HG02610 (cell line): ENCODE data around the gene NFRKB.

Source experiments
- ATAC-seq: cut with Tn5 transposase; IDR thresholded peaks from one replicate; pipeline ENCODE4 v1.9.1; 2021; ENCODE audit warnings: mild to moderate bottlenecking, moderate library complexity; ENCODE audit not compliant: unreplicated experiment

The NFRKB gene

DNA sequence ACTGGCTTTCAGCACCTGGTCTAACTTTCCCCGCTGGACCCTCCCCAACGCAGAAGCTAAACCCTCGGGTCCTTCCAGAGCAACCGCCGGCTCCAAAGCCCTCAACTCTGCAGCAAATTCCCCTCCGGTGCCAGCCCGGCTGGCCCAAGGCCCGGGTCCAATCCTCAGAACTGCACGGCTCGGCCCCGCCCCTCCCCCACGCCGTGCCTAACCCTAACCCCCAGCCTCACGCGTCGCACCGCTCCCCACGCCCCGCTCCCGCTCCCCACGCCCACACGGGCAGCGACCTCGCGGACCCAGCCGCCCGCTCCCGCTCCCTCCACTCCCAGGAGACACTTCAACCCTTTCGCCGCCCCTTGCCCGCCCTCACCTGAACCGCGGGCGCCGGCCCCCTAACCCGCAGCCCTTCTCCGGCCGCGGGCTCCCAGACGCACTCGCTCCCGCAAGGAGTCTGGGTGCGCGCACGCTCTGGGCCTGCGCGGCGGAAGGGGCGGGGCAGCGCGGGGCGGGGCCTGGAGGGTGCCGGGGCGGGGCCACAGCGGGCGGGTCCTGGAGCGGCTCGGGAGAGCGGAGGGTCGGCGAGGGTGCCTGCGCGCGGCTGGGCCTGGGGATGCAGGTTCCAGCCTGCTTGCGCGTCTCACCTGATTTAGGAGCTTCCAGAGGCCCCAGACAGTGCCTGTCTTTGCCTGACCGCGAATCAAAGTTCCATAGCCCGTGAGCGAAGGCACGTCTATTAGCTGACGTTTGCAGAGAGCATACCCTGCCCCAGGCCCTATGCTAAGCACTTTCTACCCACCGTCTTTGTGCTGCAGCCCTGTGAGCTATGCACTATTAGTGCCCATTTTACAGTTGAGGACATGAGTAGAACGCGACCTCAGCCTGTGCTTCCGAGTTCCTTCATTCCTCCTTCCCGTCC is at the start of gene NFRKB:
Gene NFRKB (minus strand): TSS at position 453 of the 916 bp plus-strand sequence. CDS start 2,729 bp downstream, outside the sequence.
- peak; percentile 97 for ATAC-seq

DNA sequence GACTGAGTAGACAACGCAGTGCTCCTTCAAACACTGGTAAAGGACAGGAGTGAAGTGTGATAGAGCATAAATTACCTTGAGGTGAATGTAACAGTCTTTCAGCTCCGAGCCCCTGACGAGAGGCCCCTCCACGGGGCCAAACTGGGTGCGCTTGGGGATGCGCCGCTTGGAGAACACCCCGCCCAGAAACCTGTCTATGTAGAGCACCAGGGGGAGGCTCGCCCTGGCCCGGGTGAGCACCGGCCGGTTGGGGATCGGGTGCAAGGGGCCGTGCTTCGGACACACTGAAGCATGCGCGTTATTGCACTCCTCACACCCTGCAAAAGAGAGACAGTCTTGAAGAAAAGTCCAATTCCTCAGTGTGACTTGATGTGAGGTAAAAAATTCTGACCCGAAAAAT is 49.3 kb upstream of the NFRKB start:
- ATAC-seq: no peak

DNA sequence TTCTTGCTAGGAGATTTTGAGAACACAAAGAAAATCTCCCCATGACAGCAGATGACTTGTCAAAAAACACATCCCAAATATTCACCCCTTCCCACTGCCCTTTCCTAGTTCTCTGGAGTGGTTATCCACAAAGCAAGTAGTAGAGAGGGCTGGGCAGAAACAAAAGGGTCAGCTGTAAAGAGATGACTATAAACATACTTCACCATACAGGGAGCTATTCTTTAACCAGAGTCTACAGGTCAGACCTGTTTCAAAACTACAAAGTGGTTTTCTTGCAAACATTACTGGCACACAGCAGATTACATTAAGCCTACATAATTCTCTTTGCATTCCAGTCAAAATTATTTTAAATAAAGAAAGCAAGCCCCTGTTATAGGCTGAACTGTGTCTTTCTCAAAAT is 47.7 kb upstream of the NFRKB start:
- no peak for ATAC-seq

DNA sequence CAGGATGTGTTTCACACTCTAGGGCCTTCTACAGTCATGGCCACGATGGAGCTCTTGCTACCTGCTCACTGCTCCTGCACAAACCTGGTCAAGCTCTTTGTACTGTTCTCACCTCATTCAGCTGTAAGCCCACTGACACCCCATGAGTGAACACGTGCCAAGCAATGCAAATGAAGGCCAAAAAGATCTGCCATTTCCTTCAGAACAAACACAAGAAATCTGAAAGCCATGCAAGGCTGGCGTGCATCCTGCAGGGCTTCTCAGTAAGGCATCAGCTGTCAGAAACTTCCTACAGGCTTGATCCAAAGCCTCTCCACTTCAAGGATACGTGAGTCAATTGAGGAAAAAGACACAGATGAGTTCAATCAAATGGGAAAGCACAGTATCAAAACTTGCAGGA is 44.1 kb upstream of the NFRKB start:
- no peak for ATAC-seq

DNA sequence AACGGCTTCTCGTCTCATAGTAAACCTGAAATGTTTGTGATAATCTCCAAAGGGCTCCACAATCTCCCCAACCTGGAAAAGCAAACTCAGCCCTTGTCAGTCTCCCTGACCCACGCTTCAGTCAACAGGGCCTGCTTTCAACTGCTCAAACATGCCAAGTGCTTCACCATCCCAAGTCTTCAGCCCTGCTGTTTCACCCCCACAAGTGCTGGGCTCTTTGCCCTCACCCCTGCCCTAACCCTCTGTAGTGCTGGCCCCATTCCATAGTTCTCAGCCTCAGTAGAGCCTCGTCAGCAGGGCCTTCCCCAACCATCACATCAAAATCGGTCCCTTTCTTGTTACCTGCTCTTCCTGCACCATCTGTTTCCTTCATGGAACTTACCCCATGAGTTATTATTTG is 43.4 kb upstream of the NFRKB start:
- ATAC-seq: no peak

DNA sequence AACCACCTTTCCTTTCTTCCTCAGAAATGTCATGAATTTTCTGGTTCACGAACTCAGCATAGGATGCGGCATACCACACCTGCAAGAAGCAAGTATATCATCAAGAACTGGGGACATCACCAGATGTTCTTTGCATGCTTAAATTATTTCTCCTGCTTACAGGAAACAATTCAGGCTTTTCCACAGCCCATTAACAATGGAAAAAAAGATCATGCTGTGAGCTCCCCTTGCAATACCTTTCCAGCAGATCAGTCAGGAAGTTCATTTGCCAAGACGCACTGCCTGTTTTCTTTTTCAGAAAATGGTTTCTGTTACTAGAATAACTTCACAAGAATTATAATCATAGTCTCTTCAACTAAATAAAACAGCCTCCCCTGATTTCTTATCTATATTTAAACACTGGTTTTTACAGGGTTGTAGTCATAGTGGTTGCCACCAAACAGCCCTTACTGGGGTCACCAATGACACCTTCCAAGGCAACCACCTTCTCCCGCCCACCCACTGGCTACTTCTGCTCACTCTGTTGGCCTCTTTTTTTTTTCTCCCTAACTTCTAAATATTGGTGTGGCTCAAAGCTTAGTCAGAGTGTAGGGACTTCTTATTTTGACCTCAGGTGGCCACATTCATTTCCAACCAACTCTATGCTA is 42.3 kb upstream of the NFRKB start:
- no peak for ATAC-seq

DNA sequence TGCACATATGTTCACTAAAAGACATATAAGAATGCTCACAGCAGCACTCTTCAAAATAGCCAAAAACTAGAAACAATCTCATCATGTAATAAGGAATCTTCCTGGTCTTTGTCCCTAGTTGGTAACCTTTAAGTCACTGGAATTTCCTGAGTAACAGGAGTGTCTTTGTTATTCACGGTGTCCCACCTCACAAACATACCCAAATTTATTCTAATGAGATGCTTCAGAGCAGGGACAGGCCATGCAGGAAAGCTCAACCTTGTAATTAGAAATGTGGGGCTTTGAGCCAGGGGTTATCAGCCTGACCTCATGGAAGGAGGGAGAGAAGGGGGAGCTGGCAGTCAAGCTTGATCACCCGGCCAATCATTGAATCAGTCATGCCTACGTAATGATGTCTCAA is 40.3 kb upstream of the NFRKB start:
- no peak for ATAC-seq

DNA sequence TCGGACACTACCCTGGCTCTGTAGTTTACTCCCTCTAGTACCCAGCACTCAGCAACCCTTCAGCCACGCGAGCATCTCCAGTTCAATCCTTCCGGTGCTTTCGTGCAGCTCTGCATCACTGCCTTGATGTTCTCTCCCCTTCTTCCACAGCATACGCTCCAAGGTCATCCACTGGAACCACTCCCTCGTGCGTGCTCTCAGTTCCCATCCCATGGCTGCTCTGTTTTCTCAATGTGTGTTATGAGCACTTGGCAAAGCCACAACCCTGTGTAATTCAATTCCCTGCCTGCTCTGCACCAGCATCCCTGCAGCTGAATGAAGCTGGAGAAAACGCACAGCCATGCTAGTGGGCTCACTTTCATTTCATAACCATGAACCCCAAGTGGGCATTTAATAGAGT is 38.5 kb upstream of the NFRKB start:
- no peak for ATAC-seq

DNA sequence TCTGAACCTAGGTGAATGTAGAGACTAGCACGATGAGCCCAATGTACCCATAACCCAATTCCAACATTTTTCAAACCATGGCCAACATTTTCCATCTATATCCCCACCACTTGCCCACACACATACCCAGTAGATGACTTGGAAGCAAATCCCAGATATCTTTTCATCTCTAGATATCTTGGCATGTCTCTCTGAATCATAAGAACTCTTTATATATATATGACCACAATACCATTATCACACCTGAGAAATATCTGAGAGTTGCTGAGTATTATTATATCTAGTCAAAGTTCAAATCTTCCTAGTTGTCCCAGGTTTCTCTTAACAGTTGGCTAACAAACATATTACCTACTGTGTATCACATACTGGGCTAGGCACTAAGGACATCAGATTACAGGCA is 37.9 kb upstream of the NFRKB start:
- no peak for ATAC-seq

DNA sequence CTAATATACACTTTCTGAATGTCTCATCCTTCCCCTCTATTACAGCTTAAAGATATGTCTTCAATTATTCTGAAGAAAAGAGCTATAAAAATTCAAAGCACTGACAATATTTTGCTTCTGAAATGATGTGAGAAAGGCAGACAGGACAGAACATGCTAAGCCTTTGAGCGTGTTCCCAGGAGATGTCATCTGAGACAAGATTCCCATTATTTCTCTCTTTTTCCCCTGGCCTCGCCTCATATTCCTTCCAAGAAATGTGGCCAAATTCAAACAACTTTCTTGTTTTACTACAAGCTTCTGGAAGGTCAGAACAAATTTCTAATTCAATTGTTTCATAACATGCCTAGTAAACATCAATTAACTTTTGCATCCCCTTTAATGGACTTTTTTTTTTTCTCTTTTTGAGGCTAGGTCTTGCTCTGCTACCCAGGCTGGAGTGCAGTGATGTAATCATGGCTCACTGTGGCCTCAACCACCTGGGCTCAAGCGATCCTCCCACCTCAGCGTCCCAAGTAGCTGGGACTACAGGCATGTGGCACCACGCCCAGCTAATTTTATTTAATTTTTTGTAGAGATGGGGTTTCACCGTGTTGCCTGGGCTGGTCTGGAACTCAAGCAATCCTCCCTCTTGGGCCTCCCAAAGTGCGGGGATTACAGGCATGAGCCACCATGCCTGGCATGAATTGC is 37.1 kb upstream of the NFRKB start:
- ATAC-seq: no peak

DNA sequence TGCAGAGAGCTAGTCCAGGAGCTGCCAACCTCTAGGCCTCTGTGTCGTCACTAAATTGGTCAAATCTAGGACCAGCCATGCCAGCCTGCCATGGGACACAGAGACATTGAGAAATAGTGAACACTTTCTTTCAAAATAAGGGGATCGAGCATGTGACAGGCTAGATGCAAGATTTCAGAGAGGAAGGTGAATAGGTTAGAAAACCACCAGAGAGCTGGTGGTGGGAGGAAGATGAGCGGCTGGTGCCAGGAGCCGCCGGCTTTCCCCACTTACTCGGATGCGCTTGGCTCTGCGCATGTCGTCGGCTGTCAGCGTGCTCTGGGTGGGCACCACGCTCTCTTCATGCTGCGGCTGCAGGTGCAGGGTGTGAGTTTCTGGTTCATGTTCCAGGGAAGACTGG is 35.4 kb upstream of the NFRKB start:
- ATAC-seq: no peak

DNA sequence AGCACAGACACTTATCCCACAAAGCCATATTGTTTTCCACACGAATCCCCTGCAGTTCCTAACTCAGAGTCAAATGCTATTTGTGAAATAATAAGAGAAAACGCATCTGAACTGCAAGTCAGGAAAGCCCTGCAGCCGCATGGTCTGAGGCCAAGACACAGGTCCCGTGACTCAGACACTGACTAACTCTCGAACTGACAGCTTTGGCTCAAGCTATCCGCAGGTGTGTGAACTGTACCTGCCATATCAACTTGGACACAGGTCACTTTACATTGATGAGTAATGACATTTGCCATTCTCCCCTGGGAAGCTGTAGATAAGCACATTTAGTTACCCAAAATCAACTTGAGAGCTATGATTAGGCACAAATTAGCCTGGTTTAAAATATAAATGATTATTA is 34.9 kb upstream of the NFRKB start:
- no peak for ATAC-seq

DNA sequence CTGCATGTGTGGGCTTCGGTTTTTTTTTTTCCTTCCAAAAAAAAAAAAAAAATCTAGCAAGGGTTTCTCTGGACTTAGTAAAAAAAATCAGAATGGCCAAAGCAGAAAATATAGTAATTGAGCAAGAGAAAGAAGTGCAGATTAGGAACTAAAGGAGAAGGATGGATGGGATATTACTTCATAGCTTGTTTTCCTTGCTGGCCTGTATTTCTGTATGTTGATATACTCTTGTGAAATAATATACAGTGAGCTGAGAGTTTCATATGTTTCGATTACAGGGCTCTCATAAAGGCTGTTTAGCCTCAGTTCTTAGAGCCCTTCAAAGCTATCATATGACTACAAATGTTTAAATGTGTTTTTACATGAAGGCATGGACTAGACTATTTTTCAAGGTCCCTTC is 34.3 kb upstream of the NFRKB start:
- no peak for ATAC-seq

DNA sequence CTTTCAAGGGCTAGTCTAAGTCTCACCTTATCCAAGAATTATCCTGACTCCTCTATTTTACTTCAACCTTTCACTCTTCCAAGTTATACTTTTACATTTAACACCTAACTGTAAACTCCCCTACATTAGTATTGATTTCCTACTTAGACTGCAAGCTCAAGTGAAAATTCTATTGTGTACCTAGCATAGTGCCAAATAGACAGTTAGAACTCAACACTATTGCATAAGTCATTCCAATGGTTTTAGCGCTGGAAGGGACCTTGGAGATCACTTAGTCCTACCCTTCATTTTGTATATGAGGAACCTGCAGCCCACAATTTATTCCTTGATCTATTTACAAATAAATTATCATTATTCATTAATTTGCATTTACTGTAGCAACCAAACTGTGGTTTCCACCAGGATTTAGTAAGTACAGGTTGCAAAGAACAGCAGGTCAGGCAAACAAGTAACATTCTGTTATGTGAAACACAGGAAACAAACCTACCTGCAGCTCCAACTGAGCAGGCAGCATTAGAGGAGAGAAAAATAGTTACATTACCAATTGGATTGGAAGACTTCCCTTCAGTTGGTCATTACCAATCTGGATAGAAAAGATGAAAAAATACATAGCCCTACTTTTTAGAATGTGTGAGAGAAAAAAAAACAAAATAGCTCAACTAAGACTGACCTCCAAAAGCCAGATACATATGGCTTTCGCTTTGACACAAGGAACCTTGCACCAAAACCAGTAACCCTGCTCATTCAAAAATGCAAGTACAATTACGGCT is 33.7 kb upstream of the NFRKB start:
- no peak for ATAC-seq

DNA sequence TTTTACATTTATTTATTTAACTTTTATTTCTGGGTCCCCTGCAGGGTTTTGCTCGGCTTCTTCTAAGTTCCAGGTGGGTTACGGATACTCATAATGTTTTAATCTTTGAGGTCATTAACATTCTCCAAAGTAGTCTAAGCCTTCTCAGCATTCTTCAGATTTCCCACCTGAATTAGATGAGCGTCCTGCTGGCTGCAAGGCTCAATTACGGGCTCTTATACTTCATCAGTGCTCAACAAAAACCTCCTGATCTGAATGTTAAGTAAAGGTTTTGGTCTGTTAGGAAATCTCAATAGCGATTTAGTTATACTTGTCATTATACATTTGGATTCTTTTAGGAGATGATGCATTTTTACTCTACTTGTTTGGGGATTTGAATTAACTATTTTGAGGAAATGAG is 27.3 kb upstream of the NFRKB start:
- ATAC-seq: no peak

DNA sequence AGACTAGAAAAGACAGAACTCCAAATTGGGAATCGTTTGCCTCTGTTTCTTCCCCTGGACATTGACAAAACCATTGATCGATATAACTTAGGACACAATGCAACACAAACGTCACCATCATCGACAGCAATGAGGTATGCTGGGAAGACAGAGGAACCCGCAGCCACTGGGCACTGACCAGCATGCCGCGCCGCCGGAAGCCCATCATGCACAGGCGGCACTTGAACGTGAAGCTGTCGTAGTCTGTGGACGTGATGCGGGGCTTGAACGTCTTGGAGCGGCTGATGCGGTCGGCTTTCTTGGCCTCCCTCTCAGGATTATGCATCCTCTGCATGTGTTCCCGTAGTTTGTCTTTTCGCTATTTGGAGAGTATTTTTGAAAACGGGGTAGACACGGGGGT is 23.0 kb upstream of the NFRKB start:
- ATAC-seq: no peak

DNA sequence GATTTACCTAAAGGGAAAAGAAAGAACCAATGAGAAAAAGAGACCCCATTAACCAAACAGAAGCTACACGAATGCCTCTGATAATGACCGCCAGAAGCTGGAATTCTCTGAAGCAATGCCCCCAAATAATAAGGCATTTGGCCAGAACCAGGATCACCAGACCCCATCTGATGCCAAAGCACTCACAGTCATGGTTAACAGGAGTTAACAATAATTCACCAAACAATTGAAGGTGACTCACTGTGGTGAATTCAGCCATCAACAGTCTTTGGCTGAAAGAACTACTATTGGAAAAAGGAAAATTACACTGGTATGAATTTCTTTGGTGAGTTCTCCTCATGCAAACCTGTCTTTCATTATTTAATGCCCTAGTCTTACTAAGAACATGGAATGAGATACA is 21.9 kb upstream of the NFRKB start:
- no peak for ATAC-seq

DNA sequence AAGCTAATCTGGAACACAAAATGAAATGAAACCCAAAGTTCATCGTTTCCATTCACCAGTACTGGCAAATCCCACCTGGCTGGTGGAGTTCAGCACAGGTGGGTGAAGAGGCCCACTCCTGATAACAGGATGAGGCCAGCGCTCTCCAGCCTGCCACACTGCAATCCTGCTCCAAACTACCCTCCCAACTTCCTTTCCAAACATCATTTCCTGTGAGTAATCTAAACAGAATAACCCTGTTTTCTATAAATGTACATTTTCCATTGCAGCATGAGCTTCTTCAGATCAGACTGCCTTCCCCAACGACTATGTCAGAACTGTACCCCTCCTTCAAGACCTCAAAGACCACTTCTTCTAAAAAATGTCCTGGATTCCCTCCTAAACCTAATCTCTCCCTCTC is 15.9 kb upstream of the NFRKB start:
- no peak for ATAC-seq

DNA sequence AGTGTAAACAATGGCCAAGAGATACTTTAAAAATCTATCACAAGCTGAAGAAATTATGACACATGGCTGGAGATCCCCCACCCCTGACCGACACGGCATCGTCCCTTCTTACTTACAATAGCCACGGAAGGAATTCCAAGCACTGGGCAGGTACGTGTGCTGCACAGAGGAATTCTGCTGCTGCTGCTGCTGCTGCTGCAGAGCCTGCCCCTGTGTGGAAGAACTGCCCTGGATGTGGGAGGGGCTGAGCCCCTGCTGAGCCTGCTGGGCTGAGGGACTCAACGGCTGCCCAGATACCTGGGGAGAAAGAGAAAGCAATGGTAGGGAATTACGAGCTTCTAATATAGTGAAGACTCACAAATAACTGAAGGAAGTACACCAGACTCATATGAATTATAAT is 15.0 kb upstream of the NFRKB start:
- ATAC-seq: no peak

DNA sequence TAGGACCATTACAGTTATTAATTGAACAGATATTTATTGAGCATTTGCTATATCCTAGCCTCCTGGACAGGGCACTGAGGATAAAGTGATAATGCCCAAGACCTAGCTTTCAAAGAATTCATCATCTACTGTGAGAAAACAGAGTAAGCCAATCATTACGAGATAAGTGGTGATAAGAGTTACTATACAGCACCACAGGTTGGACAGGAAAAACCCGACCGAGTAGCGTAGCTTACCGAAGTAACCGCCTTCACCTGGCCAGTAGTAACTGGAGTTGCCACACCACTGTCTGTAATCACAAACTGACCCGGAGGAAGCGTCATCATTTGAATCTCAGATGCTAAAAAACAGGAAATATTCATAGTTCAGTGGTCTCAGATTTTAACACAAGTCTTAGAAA is 10.0 kb upstream of the NFRKB start:
- ATAC-seq: no peak

DNA sequence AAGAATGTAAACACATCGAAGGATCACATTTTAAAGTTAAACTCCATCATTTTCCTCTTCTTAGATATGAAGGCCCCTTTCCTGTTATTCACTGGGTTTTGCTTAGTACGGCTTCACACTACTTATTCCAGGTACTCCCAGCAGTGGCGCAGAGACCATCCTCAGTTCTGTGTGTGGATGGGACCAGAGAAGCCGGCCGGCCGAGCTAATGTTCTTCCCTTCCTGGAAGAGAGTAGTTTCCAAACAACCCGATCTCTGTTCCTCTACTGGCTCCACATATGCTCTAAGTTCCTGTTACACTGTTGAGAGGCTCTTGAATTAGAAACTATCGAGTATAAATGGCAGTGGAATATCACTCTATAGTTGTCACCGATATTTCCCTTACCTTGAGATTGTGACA is 684 bp upstream of the NFRKB start:
- no peak for ATAC-seq
